Neural cell (in vitro differentiated cells): ENCODE measurements around the gene RNF145.

Source experiments
- EP300 ChIP-seq: fragments of 450-650 bp; conservative IDR thresholded peaks from 2 replicates; pipeline ENCODE4 v1.6.1; 2014; ENCODE audit warnings: antibody characterized with exemption, mild to moderate bottlenecking, moderate library complexity; ENCODE audit not compliant: poor library complexity, severe bottlenecking
- EZH2 ChIP-seq: fragments of 200-600, 300-800 bp; shearing (Covaris generic), sonication (generic); IDR thresholded peaks from 2 replicates; pipeline ENCODE4 v1.6.1; 2014; ENCODE audit warnings: antibody characterized with exemption, low read length, borderline replicate concordance, mild to moderate bottlenecking; ENCODE audit not compliant: insufficient read depth, poor library complexity, severe bottlenecking
- TF ChIP-seq, protein P1 (sequence below): IDR thresholded peaks from 2 replicates; pipeline ENCODE4 v1.6.1; 2012; ENCODE audit warnings: borderline replicate concordance

DNA sequence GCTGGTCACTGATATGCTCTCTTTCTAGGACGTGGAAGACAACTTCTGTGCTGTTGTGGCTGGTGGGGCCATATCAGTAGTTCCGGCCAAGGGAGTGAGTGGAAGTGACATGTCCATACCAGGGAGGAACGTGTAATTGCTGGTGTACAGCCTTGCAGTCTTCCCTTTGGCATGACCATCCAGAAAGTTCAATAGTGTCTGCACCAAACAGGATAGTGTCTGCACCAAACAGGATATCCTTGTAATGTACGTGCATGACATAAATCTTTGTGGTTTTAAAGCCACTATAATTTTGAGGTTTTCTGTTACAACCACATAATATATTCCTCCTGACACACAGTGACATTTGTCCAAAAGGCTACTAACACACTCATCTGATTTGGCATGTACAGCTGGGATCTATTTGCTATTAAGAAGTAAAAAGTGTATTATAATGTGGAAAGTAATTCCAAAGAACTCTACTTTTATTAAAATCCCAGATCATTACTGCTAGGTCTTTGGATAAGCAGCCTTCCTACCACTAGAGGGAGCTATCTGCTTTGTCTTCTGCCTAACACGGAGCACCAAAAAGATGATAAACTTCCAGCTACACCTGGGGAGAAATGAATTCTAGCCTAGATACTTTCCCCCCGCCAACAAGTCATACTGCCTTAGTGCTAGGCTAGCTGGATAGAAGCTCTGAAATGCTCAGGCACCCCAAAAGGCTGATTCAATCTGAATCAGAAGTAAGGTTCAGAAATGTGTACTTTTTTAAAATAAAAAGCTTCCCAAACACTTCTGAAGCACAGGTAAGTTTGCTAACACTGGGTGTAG, 52.7 kb downstream of the RNF145 start:
- no peak for TF ChIP-seq EZH2
- TF ChIP-seq, protein P1, sequence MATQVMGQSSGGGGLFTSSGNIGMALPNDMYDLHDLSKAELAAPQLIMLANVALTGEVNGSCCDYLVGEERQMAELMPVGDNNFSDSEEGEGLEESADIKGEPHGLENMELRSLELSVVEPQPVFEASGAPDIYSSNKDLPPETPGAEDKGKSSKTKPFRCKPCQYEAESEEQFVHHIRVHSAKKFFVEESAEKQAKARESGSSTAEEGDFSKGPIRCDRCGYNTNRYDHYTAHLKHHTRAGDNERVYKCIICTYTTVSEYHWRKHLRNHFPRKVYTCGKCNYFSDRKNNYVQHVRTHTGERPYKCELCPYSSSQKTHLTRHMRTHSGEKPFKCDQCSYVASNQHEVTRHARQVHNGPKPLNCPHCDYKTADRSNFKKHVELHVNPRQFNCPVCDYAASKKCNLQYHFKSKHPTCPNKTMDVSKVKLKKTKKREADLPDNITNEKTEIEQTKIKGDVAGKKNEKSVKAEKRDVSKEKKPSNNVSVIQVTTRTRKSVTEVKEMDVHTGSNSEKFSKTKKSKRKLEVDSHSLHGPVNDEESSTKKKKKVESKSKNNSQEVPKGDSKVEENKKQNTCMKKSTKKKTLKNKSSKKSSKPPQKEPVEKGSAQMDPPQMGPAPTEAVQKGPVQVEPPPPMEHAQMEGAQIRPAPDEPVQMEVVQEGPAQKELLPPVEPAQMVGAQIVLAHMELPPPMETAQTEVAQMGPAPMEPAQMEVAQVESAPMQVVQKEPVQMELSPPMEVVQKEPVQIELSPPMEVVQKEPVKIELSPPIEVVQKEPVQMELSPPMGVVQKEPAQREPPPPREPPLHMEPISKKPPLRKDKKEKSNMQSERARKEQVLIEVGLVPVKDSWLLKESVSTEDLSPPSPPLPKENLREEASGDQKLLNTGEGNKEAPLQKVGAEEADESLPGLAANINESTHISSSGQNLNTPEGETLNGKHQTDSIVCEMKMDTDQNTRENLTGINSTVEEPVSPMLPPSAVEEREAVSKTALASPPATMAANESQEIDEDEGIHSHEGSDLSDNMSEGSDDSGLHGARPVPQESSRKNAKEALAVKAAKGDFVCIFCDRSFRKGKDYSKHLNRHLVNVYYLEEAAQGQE = no peak
- TF ChIP-seq EP300 = no peak
